DMS79 treated with DMSO at 0.1 percent for 48 hours (cell line): Measurements from ENCODE around the gene ULBP2.
"Not testable (repeated sequence)": the region's sequence is repeated elsewhere in the genome, so short reads cannot be mapped to it uniquely, and the experiment has no call there.

Experiments used
- DNase-seq: peaks from one replicate; lab custom pipeline; 2025; lab: John Stamatoyannopoulos, UW

ULBP2 gene

GRCh38 chr6:149927025-149927424 is 14.8 kb upstream of the ULBP2 start:
- not testable (repeated sequence) for DNase-seq

- no peak for DNase-seq
These were observed 12.4 kb upstream of the ULBP2 start for GRCh38 chr6:149929422-149929821.

GRCh38 chr6:149931501-149931900 is 10.3 kb upstream of the ULBP2 start:
- no peak for DNase-seq

GRCh38 chr6:149933036-149933435 is 8.8 kb upstream of the ULBP2 start:
- no peak for DNase-seq

DNA sequence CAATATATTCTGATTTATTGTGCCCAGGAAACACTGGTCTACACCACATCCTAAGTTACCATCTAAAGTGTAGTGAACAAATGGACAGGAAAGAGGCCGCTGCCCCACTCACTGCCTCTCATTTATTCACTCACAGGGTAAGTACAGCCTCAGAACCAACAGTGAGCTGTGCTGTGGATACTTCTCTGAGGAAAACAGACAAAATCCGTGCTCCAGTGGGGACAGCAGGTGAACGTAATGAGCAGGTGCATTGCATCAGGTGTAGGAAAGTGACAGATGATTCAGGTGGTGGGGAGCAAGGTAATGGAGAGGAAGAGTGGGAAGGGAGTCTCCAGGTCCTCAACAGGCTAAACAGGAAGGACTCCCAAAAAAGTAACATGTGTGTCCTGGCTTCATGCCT is 8.4 kb upstream of the ULBP2 start:
- no peak for DNase-seq

DNA sequence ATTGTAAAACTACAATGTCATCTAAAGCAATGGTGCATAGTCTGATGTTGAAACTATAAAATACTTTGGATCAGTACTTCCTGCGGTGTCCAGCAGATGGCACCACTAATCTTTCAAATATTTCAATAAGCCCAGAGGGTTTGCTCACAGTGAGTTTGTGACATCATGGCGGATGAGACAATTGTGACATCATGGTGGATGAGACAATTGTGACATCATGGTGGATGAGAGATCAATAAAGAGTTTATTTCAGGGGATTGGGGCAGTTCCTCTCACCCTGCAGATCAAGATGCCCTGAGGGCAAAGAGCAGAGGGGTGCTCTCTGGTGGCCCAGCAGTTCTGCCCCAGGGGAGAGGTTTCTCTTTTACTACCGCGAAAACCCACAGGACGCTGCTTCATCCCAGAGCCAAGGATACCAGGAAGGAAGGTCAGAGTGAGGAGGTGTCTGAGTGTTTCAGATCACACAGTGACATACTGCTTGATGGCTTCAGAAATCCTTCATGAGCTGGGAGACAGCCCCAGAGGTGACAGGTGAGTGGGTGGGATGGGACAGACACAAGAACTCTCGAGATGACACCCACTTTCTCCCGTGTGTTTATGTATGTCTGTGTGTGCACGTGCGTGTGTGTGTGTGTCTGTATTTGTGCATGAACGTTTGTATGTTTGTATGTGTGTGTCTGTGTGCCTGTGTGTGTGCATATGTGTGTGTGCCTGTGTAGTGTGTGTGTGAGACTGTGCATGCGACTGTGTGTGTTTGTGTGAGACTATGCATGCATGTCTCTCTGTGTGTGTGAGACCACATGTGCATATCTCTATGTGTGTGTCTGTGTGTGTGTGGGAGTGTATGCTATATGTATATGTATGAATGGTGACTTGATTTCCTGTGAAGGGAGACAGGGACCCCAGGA is 7.3 kb upstream of the ULBP2 start:
- peak; percentile 48 for DNase-seq

GRCh38 chr6:149935246-149935645 is 6.6 kb upstream of the ULBP2 start:
- DNase-seq = no peak

- DNase-seq = no peak
These were observed 6.1 kb upstream of the ULBP2 start for GRCh38 chr6:149935668-149936067.

GRCh38 chr6:149936743-149937142 is 5.1 kb upstream of the ULBP2 start:
- no peak for DNase-seq

DNA sequence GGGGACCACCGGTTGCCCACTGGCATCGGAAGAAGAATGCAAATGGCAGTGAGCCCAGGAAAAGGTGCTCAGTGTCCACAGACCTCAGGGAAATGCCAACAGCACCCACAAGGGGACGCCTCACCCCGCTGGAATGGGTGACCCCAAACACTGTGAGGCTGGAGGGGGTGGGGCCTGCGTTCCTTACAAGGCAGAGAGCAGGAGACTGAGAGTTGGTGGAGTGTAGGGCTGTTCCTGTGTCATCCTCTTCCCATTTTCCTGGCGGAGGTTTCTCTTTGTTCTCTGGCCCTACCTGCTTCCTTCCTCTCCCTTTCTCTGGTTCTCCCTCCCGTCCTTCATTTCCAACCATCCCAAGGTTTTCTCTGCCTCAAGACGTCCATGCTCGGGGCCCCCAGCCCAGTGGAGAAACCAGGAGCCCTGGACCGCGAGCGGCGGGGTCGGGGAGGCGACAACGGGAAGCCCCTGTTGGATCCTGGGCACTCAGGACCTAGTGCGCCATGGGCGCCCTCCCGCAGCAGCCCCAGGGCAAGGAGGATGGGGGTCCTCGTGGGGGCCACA is 3.7 kb upstream of the ULBP2 start:
- DNase-seq = not testable (repeated sequence)

DNA sequence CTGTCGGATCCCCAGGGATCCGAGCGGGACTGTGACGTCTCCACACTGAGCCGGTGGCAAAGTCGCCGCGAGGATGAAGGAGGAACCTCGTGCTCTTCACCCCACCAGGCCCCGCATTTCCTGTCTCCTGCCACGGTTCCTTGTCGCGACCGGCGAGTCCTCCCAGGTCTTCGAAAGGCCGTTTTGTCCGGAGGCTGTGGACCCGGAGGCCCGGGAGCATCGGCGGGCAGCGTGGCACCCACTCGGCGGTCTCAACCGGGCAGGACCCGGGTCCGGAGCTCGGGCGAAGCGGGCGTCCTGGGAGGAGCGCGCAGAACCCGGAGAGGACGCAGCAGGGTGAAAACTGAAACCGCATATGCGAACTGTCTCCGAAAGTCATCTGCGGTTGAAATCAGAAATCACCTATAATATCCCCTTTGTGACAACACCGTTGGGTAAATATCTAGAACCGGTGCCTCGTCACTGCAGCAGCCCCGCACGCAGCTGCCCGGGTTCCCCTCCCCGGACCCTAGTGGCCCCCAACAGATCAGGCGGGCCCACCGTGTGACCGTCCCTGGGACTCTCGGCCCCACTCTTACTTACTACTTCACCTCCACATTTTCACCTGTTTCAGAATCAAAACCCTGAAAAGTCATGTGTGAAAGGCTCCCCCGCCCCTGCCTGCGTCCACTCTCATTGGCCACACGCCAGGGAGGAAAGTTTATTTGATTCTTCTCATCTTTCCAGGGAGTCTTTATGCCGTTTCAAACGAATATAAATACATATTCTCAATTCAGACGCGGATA is 3.1 kb upstream of the ULBP2 start:
- DNase-seq = peak; percentile 21

DNA sequence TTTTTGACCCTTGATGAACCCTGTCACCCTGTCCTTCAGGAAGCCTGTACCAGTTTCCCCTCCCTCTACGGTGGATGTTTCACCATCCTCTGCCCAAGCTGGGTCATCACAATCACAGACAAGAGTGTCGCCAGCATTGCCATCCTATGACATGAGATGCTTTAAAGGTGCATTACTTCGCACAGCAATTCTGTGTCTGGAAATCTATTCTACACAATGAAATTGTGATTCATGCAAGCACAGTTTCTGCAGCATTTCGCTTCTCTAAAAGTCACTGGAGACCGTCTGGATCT is 2.5 kb upstream of the ULBP2 start:
- no peak for DNase-seq

DNA sequence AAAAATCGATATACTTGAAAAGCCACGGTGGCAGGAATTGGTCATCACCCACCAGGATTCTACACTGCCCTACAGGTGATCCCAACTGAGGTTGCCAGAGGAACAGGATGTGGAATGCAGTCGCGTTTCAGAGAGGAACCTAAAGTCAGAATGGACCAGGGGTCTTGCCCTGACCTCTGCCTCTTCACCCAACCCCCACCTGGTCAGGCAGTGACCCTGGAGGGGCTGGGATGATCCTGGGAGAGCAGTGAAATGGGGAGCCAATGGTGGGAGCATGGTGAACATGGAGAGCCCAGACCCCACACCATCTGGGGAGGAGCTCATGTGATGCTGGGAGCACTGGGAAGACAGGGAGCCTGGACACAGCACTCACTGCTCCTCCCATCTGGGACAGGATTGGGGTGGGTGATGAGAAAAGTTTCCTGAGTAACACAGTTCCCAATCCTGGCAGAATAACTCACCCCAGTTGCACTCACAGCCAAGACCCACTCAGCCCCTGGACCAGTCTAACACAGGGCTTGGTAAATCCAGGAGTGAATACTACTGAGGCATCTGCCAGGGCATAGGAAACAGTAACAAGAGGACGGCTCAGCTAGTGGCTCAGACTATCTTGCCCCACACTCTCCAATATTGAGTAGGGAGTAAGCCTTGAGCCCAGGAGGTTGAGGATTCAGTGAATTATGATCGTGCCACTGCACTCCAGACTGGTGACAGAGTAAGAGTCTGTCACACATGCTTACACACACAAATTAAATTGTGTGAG is 1.7 kb upstream of the ULBP2 start:
- no peak for DNase-seq

GRCh38 chr6:149940672-149940982 is 1.2 kb upstream of the ULBP2 start:
- DNase-seq = no peak

- DNase-seq = no peak
These were observed 631 bp downstream of the ULBP2 start for GRCh38 chr6:149942461-149942829.

- DNase-seq = not testable (repeated sequence)
These were observed 1.5 kb downstream of the ULBP2 start for GRCh38 chr6:149943321-149943720.

DNA sequence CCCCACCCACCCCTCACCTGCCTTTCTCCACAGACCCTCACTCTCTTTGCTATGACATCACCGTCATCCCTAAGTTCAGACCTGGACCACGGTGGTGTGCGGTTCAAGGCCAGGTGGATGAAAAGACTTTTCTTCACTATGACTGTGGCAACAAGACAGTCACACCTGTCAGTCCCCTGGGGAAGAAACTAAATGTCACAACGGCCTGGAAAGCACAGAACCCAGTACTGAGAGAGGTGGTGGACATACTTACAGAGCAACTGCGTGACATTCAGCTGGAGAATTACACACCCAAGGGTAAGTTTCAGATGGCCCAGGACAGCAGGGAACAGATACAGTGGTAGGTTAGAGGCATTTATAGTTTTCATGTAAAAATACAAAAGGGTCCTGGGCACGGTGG is 3.5 kb downstream of the ULBP2 start:
- DNase-seq = not testable (repeated sequence)

- DNase-seq = not testable (repeated sequence)
These were observed 4.8 kb downstream of the ULBP2 start for GRCh38 chr6:149946631-149947030.

DNA sequence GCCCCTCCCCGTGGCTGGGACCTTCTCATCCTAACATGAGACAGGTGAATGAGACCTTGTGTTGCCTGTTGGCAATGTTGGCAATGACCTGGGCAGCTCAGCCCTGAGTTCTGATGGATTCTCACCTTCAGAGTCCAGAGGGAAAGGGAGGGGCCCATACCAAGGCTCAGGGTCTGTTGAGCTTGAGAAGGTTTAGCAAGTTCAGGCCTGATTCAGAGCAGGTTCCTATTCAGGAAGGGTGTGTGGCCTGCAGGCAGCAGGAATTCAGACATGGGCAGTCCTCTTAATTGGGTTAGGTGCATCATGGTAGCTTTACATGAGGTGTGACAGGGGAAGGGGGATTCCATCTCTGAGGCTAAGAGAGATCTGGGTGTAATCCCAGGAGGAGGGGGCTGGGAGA is 5.7 kb downstream of the ULBP2 start:
- not testable (repeated sequence) for DNase-seq

DNA sequence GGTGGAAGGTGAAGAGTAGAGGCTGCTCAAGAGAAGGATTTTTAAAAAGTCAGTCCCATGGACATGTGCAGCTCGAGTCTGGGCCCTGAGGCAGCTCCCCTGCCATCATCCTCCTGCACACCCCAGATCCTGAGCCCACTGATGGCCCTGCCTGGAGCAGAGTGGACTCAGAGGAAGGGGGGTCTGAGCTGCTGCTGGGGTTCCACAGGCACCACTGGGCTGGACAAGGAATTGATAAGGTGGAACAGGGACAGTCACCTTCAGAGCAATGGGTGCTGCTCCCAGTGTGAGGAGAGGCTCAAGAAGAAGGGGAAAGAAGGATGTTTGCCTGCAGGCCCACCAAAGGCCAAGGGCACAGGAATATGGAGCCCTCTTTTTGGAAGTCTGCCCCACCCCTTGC is 6.2 kb downstream of the ULBP2 start:
- no peak for DNase-seq

DNA sequence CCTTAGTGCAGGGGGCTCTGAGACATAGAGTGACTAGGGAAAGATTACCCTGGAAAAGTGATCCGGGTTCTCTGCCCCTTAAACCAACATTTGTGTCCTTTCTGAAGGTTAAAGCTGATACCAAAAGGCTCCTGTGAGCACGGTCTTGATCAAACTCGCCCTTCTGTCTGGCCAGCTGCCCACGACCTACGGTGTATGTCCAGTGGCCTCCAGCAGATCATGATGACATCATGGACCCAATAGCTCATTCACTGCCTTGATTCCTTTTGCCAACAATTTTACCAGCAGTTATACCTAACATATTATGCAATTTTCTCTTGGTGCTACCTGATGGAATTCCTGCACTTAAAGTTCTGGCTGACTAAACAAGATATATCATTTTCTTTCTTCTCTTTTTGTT is 6.8 kb downstream of the ULBP2 start:
- no peak for DNase-seq

DNA sequence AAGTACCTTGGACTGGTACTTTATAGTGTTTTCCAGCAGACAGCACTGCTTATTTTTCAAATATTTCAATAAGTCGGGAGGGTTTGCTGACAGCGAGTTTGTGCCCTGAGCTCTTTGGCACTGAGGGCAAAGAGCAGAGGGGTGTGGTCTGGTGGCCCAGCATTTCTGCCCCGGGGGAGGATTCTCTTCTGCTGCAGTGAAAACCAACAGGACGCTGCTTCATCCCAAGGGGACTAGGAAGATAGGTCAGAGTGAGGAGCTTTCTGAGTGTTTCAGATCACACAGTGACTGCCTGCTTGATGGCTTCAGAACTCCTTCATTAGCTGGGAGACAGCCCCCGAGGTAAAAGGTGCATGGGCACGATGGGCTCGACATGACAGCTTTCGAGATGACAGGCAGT is 8.6 kb downstream of the ULBP2 start:
- DNase-seq = no peak

- no peak for DNase-seq
These were observed 9.3 kb downstream of the ULBP2 start for GRCh38 chr6:149951096-149951495.
